Measurements from ENCODE around the gene HIP1. TPM values are rescaled to one million over a fixed set of nuclear protein-coding genes. Genes with fewer than 3 reads are reported as not detected.
"Not testable (repeated sequence)": the region's sequence is repeated elsewhere in the genome, so short reads cannot be mapped to it uniquely, and the experiment has no call there.

The HIP1 gene
- total RNA-seq, 1 experiment from 2014 or later: 34.6 TPM

DNA sequence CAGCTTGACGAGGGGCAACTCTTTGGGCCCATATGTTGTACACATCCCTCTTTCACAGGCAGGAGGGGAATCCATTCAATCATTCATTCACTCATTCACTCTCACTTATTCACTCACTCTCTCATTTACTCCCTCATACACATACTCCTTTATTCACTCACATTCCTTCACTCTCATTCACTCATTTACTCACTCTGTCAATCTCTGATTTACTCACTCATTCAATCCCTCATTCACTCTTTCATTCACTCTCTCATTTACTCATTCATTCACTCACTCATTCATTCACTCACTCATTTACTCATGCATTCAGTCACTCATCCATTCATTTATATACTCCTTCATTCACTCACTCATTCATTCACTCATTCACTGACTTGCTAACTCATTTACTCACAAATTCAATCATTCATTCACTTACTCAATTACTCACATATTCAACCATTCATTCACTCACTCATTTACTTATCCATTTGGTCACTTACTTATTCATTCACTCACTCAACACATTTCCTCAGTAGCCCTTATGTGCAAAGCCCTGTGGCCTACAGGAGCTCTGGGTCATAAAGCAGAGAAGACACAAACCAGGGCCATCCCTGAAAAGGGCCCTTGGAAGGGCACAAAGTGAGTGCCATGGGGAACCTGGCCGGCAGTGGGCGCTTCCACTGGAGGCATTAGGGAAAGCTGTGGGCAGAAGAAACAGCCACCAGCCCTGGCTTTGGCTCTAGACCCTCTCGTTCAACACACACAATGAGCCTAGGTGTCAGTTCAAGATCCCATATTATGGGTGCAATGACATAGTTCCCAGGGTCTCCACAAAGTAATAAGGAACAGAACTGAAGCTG is 26.0 kb downstream of the HIP1 start:
- DNase-seq: no peak
- no peaks in the 10 kb centered on the region for H3K27me3 ChIP-seq (ENCODE audit: control insufficient read depth, insufficient read depth, low read length)

DNA sequence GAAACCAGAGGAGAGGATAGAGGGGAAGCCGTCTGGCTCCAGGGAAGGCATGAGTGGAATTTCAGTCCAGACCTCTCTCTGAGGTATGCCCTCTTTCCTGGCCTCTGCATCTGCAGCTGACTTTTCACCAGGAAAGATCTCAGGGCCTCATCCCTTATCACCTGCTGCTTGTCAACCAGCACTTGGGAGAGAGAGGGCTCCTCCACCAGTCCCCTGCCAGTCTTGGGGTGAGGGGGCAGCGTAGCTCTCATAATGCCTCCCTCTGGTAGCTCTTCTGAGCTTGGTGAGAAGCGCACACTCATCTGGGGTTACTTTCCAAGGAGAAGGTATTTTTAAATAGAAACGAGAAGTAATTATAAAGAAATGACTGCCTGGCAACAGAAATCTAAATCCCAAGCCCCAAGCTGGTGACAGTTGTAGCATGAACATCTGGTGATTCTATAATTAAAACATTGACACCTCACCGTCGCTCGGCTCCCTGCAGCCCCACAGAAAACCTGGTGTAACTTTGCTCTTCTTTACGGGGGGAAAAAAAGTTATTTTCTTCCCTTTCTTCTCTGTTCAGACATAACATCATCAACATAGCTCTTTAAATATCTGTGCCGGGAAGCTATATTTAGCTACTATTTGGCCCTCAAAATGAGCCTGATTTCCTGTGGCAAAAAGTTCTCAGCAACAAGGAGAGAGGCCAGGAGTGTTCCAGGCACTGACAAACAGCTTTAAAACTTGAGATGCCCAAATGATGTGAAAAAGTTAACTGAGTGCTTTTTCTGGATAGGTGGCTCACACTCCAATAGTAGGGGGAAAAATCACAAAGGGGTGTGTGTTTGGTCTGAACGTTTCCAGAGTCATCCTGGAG is 26.9 kb downstream of the HIP1 start:
- DNase-seq: no peak
- H3K36me3 ChIP-seq (replicated peaks; ENCODE audit: control insufficient read depth, insufficient read depth, low read length): no peaks in the 10 kb centered on the region
- no peaks in the 10 kb centered on the region for H3K27me3 ChIP-seq (ENCODE audit: control insufficient read depth, insufficient read depth, low read length)
- no peak overlapping the region for H3K4me3 ChIP-seq (ENCODE audit: insufficient read depth, low read depth, low read length)

More for the DNA sequence above, 26.0 kb downstream of the HIP1 start:
- Histone ChIP-seq H3K36me3 (replicated peaks; ENCODE audit: control insufficient read depth, insufficient read depth, low read length) (no peaks in the 10 kb centered on the region), H3K4me3 (ENCODE audit: insufficient read depth, low read depth, low read length) (no peak overlapping the region)

GRCh38 chr7:75711076-75711475 is 27.7 kb downstream of the HIP1 start:
- no peaks in the 10 kb centered on the region for H3K27me3 ChIP-seq (ENCODE audit: control insufficient read depth, insufficient read depth, low read length)
- no peak for DNase-seq
- no peak overlapping the region for H3K4me3 ChIP-seq (ENCODE audit: insufficient read depth, low read depth, low read length)
- no peaks in the 10 kb centered on the region for H3K36me3 ChIP-seq (replicated peaks; ENCODE audit: control insufficient read depth, insufficient read depth, low read length)

DNA sequence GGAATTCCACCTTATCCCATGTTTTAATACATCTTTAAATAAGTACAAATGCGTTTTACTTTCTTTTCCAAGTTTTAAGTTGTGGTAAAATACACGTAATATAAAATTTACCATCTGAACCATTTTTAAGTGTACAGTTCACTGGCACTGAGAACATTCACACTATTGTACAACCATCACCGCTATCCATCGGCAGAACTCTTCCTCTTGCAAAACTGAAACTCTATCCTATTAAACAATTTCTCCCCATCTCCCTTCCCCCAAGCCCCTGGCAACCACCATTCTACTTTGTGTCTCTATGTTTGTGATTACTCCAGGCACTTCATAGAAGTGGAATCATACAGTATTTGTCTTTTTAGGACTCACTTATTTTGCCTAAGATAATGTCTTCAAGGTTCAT is 33.8 kb downstream of the HIP1 start:
- no peak for DNase-seq
- Histone ChIP-seq H3K4me3 (ENCODE audit: insufficient read depth, low read depth, low read length) (no peak overlapping the region), H3K36me3 (replicated peaks; ENCODE audit: control insufficient read depth, insufficient read depth, low read length) (no peaks in the 10 kb centered on the region), H3K27me3 (ENCODE audit: control insufficient read depth, insufficient read depth, low read length) (no peaks in the 10 kb centered on the region)

- H3K4me3 ChIP-seq (ENCODE audit: insufficient read depth, low read depth, low read length): no peak overlapping the region
- H3K36me3 ChIP-seq (replicated peaks; ENCODE audit: control insufficient read depth, insufficient read depth, low read length): no peaks in the 10 kb centered on the region
- H3K27me3 ChIP-seq (ENCODE audit: control insufficient read depth, insufficient read depth, low read length): no peaks in the 10 kb centered on the region
- DNase-seq: no peak
Observed at GRCh38 chr7:75702515-75702914, 36.2 kb downstream of the HIP1 start.

DNA sequence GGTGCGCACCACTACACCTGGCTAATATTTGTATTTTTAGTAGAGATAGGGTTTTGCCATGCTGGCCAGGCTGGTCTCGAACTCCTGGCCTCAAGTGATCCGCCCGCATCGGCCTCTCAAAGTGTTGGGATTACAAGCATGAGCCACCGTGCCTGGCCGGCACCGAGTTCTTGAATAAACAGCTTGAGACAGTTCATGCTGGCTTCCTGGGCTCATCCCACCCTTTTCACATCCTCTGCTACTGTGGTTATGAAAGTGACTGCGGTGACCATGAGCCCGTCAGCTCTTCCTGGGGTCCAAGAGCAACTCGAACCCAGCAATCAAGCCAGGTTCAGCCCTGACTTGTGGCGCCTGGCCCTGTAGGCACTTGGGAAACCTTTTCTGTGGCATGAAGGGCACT is 38.7 kb downstream of the HIP1 start:
- Histone ChIP-seq H3K4me3 (ENCODE audit: insufficient read depth, low read depth, low read length) (no peak overlapping the region), H3K36me3 (replicated peaks; ENCODE audit: control insufficient read depth, insufficient read depth, low read length) (no peaks in the 10 kb centered on the region), H3K27me3 (ENCODE audit: control insufficient read depth, insufficient read depth, low read length) (no peaks in the 10 kb centered on the region)
- DNase-seq: no peak

GRCh38 chr7:75698358-75698757 is 40.4 kb downstream of the HIP1 start:
- no peak overlapping the region for H3K4me3 ChIP-seq (ENCODE audit: insufficient read depth, low read depth, low read length)
- no peak for DNase-seq
- no peaks in the 10 kb centered on the region for H3K36me3 ChIP-seq (replicated peaks; ENCODE audit: control insufficient read depth, insufficient read depth, low read length)
- no peaks in the 10 kb centered on the region for H3K27me3 ChIP-seq (ENCODE audit: control insufficient read depth, insufficient read depth, low read length)

DNA sequence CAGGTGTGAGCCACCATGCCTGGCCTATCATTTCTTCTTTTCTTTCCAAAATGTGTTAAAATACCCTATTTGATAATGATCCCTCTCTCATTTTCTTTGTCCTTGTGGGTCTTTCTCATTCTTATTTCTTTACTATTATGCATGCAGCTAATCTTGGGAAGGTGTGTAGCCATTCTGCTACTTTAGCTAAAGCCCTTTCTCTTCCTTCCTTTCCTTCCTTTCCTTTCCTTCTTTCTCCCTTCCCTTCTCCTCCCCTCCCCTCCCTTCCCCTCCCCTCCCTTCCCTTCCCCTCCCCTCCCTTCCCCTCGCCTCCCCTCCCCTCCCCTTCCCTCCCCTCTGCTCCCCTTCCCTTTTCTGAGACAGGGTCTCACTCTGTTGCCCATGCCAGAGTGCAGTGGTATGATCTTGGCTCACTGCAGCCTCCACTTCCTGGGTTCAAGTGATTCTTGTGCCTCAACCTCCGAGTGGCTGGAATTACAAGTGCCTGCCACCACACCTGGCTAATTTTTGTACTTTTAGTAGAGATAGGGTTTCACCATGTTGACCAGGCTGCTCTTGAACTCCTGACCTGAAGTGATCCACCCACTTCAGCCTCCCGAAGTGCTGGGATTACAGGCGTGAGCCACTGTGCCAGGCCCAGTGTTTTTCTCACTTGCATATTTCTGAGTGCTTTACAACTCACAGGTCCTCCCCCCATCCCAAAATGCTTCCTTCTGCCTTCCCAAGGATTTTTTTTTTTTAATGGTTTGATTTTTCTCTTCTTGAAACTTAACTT is 42.3 kb downstream of the HIP1 start:
- Histone ChIP-seq H3K36me3 (replicated peaks; ENCODE audit: control insufficient read depth, insufficient read depth, low read length) (no peaks in the 10 kb centered on the region), H3K4me3 (ENCODE audit: insufficient read depth, low read depth, low read length) (no peak overlapping the region), H3K27me3 (ENCODE audit: control insufficient read depth, insufficient read depth, low read length) (no peaks in the 10 kb centered on the region)
- DNase-seq: no peak

DNA sequence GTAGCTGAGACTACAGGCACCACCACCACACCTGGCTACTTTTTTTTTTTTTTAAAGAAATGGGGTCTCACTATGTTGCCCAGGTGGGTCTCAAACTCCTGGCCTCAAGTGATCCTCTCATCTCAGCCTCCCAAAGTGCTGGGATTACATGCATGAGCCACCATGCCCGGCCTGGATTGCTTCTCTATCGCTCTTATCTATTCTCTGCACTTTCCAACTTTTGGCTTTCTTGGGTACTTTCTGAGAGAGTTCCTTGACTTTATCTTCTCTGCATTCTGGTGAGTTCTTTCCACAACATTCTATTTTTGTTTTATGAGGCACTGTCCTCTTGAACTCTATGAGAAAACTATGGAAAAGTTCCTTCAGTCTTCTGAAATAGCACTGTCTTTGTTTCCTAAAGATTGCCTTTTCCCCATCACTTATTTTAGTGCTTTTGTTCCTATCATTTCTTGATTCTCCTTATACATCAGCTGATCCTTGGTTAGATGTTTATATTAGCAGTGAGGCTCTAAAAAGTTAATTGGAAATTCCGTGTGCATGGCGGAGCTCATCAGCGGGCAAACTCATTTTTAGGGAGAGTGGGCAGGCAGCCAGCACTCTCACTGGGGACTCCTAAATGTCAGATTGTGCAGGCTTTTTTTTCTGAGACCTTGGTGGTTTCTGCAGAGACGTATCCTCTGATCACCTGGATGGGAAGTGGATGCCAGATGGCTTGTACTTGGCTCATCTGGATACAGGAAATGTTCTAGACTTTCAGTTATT is 43.9 kb downstream of the HIP1 start:
- Histone ChIP-seq H3K36me3 (replicated peaks; ENCODE audit: control insufficient read depth, insufficient read depth, low read length) (no peaks in the 10 kb centered on the region), H3K27me3 (ENCODE audit: control insufficient read depth, insufficient read depth, low read length) (no peaks in the 10 kb centered on the region), H3K4me3 (ENCODE audit: insufficient read depth, low read depth, low read length) (no peak overlapping the region)
- DNase-seq: no peak

GRCh38 chr7:75693668-75694067 is 45.1 kb downstream of the HIP1 start:
- not testable (repeated sequence) for H3K27me3 ChIP-seq (ENCODE audit: control insufficient read depth, insufficient read depth, low read length); H3K4me3 ChIP-seq (ENCODE audit: insufficient read depth, low read depth, low read length); H3K36me3 ChIP-seq (replicated peaks; ENCODE audit: control insufficient read depth, insufficient read depth, low read length); DNase-seq

- H3K36me3 ChIP-seq (replicated peaks; ENCODE audit: control insufficient read depth, insufficient read depth, low read length): no peaks in the 10 kb centered on the region
- no peaks in the 10 kb centered on the region for H3K27me3 ChIP-seq (ENCODE audit: control insufficient read depth, insufficient read depth, low read length)
Observed at GRCh38 chr7:75691793-75692543, 46.8 kb downstream of the HIP1 start.

GRCh38 chr7:75690121-75690523 is 48.6 kb downstream of the HIP1 start:
- no peak for DNase-seq
- H3K36me3 ChIP-seq (replicated peaks; ENCODE audit: control insufficient read depth, insufficient read depth, low read length): no peaks in the 10 kb centered on the region
- H3K4me3 ChIP-seq (ENCODE audit: insufficient read depth, low read depth, low read length): no peak overlapping the region
- H3K27me3 ChIP-seq (ENCODE audit: control insufficient read depth, insufficient read depth, low read length): no peaks in the 10 kb centered on the region

More at GRCh38 chr7:75691793-75692543, 46.8 kb downstream of the HIP1 start:
- no peak overlapping the region for H3K4me3 ChIP-seq (ENCODE audit: insufficient read depth, low read depth, low read length)
- DNase-seq: no peak

- DNase-seq: peak; percentile 51
- H3K27me3 ChIP-seq (ENCODE audit: control insufficient read depth, insufficient read depth, low read length): no peaks in the 10 kb centered on the region
- no peaks in the 10 kb centered on the region for H3K36me3 ChIP-seq (replicated peaks; ENCODE audit: control insufficient read depth, insufficient read depth, low read length)
Observed at GRCh38 chr7:75689246-75690099, 49.3 kb downstream of the HIP1 start.

More at GRCh38 chr7:75689246-75690099, 49.3 kb downstream of the HIP1 start:
- H3K4me3 ChIP-seq (ENCODE audit: insufficient read depth, low read depth, low read length): no peak overlapping the region

Data from H7 (cell line).